Type B pancreatic cell (in vitro differentiated cells): ENCODE measurements around the gene PYROXD2. TPM values are rescaled to one million over a fixed set of nuclear protein-coding genes. Genes with fewer than 3 reads are reported as not detected.

Experiments
- DNase-seq: peaks from one replicate; pipeline ENCODE4 v3.0.0; 2021; ENCODE audit warnings: mixed read lengths; ENCODE audit not compliant: unreplicated experiment; ENCODE audit errors: extremely low spot score
- H3K27ac Mint-ChIP-seq: 2 replicates; pipeline ENCODE4 v1.8.0; 2021; ENCODE audit warnings: mild to moderate bottlenecking, mixed read lengths
- H3K27me3 Mint-ChIP-seq: 2 replicates; pipeline ENCODE4 v1.8.0; 2021; ENCODE audit warnings: mixed read lengths
- H3K36me3 Mint-ChIP-seq: 2 replicates; pipeline ENCODE4 v1.8.0; 2021; ENCODE audit warnings: mixed read lengths
- H3K4me1 Mint-ChIP-seq: one replicate; pipeline ENCODE4 v1.8.0; 2021; ENCODE audit warnings: mixed read lengths; ENCODE audit not compliant: unreplicated experiment
- H3K4me3 Mint-ChIP-seq: 2 replicates; pipeline ENCODE4 v1.8.0; 2021; ENCODE audit warnings: mild to moderate bottlenecking, mixed read lengths
- H3K9me3 Mint-ChIP-seq: 2 replicates; pipeline ENCODE4 v1.8.0; 2021; ENCODE audit warnings: mixed read lengths
- total RNA-seq: library from RNA; stranded (reverse); gene quantifications from 2 replicates; pipeline ENCODE4 v1.2.1, GENCODE V29; 2021; ENCODE audit warnings: low replicate concordance
- TF ChIP-seq, protein P1 (sequence below): fragments of 200-600 bp; sonication (generic); conservative IDR thresholded peaks from 2 replicates; pipeline ENCODE4 v1.5.0; 2021; ENCODE audit warnings: antibody characterized with exemption, mild to moderate bottlenecking

Gene PYROXD2
- total RNA-seq, 1 donor from 2014 or later, result 14.9 TPM

DNA sequence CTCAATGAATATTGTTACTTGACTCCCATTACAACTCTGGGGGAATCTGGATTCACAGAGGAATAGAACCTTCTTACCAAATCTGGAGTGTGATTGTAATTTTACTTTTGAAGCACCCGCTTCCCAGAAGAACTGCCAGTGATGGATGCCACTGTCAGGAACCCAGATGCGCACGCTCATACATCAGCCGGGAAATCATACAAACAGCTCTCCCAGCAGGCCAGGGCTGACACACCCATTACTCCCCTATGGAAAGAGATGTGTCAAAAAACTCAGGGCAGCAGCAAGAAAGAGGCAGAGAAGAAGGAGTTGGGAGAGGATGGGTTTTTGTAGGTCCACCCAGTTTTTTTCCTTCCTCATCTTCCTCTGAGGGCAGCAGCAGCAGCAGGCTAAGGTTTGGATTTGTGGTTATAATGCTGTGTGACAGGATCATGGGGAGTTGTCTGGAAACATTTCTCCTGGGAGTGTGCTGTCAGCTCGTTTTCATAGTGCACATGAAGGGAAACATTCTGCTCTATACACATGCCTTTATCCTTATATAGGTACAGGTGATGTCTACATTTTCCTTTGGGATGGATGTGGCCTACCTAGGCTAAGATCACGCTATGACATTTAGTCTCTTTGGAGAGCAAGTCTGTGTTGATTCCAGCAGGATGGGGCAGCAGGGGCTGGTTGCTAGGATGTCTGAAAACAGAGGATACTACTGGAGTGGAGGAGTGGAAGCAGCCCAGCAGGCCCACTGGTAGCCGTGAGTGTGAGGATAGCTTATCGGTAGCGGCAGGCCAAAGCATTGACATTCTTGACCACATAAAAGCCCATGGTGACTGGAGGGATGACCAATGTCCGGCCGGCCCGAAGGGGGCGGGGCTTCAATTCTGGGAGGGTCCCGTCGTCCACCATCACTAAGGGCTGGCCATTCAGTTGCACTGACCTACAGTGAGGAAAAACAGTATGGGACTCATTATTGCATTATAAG lies 44.1 kb upstream of the PYROXD2 start:
- no peaks in the 10 kb centered on the region for H3K9me3 Mint-ChIP-seq
- H3K4me3 Mint-ChIP-seq, result no peak overlapping the region
- H3K36me3 Mint-ChIP-seq, result no peaks in the 10 kb centered on the region
- peaks cover 22% of the 10 kb centered on the region for H3K4me1 Mint-ChIP-seq
- TF ChIP-seq, protein P1, sequence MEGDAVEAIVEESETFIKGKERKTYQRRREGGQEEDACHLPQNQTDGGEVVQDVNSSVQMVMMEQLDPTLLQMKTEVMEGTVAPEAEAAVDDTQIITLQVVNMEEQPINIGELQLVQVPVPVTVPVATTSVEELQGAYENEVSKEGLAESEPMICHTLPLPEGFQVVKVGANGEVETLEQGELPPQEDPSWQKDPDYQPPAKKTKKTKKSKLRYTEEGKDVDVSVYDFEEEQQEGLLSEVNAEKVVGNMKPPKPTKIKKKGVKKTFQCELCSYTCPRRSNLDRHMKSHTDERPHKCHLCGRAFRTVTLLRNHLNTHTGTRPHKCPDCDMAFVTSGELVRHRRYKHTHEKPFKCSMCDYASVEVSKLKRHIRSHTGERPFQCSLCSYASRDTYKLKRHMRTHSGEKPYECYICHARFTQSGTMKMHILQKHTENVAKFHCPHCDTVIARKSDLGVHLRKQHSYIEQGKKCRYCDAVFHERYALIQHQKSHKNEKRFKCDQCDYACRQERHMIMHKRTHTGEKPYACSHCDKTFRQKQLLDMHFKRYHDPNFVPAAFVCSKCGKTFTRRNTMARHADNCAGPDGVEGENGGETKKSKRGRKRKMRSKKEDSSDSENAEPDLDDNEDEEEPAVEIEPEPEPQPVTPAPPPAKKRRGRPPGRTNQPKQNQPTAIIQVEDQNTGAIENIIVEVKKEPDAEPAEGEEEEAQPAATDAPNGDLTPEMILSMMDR, result no peak
- peak overlapping the region; percentile 29 for H3K27ac Mint-ChIP-seq
- no peak for DNase-seq
- peaks cover 8% of the 10 kb centered on the region for H3K27me3 Mint-ChIP-seq

DNA sequence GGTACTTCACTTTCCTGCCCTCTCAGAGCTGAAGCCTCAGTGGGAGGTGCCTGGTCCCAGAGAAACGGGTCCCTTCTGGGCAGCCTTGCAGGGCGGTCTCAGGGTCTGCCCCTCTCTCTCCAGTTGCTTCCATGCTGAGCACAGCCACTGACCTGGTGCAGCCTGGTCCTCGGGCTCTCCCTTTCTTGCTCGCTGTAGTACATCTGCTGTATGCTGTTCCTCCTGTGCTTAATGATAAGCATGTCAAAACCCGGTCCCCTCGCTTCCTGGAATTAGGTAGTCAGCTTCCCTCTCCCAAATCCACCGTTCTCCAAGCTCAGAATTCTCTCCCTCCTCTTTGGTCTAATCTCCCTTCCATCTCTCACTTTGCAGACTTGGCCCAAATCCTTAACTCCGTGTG lies 42.7 kb upstream of the PYROXD2 start:
- peaks cover 8% of the 10 kb centered on the region for H3K27me3 Mint-ChIP-seq
- peak overlapping the region; percentile 11 for H3K27ac Mint-ChIP-seq
- H3K36me3 Mint-ChIP-seq, result no peaks in the 10 kb centered on the region
- no peaks in the 10 kb centered on the region for H3K9me3 Mint-ChIP-seq
- peaks cover 22% of the 10 kb centered on the region for H3K4me1 Mint-ChIP-seq
- H3K4me3 Mint-ChIP-seq, result no peak overlapping the region
- TF ChIP-seq, protein P1, result no peak
- DNase-seq, result no peak

DNA sequence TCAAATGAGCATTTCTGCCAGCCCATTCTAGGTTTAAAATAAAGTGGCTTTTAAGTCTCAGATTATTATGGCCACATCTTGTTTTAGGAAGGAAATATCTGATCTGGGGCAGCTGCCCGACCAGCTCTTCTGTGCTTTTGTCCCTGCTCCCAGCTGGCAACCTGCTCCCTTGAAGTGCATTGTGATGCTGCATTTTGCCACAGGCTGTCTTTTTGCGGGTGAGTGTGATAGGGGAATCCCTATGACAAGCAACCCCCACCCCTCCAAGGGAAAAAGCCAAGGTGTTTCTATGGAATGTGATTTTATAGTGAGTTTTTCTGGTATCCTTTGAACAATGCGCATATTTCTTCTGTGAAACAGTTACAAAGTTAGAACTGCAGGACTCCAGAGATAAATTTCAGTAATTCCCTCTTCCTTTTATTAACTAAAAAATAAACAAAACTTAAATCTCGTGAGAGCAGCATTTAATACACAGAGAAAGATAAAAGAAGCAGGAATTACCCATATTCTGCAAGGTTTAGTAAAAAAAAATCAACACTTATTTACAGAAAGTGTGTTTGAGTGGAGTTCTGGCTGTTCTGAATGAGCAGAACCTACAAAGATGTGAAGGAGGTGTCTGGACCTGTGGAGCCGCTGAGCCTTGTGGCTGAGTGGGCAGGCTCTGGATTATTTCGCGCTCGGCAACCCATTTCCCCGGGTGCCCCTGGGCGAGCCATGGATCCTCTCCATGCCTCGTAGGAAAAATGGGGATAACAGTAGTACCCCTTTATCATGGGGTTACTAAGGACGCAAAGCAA lies 41.9 kb upstream of the PYROXD2 start:
- H3K4me3 Mint-ChIP-seq, result no peak overlapping the region
- peaks cover 22% of the 10 kb centered on the region for H3K4me1 Mint-ChIP-seq
- H3K36me3 Mint-ChIP-seq, result no peaks in the 10 kb centered on the region
- DNase-seq, result no peak
- no peak overlapping the region for H3K27ac Mint-ChIP-seq
- H3K27me3 Mint-ChIP-seq, result peaks cover 8% of the 10 kb centered on the region
- H3K9me3 Mint-ChIP-seq, result no peaks in the 10 kb centered on the region
- TF ChIP-seq, protein P1, result no peak

DNA sequence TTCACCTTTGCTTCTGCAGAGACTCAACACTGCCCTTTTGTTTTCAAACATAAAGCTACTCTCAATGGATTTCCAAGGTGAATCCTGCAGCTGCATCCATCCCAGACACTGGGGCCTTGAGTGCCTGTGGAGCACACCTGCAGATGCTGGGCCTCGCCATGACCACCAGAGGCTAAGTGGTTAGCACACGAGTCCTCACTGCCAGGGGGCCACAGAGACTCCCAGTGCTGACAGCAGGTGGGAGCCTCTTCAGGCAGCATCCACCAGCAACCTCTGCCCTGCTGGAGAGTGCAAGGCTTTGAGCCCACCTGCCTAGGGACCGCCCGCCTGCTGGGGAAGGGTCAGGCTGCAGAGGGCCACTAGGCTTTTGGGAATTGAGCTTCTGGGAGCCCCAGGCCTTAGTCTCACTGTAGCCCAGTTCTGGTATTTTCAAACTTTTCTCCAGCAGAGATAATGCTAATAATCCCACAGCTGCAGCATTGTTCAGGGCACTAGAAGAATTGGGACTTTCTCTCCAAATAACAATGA lies 41.1 kb upstream of the PYROXD2 start:
- no peaks in the 10 kb centered on the region for H3K9me3 Mint-ChIP-seq
- H3K36me3 Mint-ChIP-seq, result no peaks in the 10 kb centered on the region
- no peak overlapping the region for H3K4me3 Mint-ChIP-seq
- DNase-seq, result no peak
- peaks cover 20% of the 10 kb centered on the region for H3K4me1 Mint-ChIP-seq
- peaks cover 8% of the 10 kb centered on the region for H3K27me3 Mint-ChIP-seq
- H3K27ac Mint-ChIP-seq, result no peak overlapping the region
- TF ChIP-seq, protein P1, result no peak

DNA sequence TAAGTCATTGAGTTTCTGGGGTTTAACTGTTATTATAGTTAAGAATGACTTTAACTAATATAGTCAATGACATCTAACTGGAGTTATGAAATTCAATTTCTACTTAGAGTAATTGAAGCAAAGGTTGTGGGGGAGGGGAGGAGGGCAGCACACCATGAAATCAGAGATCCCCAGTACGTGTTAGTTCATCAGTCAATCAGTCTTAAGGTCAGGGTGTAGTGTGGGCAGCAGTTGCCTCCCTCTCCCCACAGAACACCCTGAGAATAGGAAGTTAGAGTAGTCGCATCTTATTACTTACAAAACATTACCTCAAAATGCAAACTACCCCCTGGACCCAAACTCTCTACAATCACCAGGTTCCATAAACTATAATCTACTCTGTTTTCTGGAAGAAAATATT lies 38.7 kb upstream of the PYROXD2 start:
- Mint-ChIP-seq H3K27me3 (peaks cover 5% of the 10 kb centered on the region), H3K27ac (no peak overlapping the region), H3K4me1 (peaks cover 12% of the 10 kb centered on the region), H3K36me3 (no peaks in the 10 kb centered on the region), H3K4me3 (no peak overlapping the region), H3K9me3 (no peaks in the 10 kb centered on the region)
- DNase-seq, result no peak
- TF ChIP-seq, protein P1, result no peak
